B cell (primary cell): ENCODE data around the gene STRA8.

Experiments
- CTCF ChIP-seq: fragments of 200-600 bp; IDR thresholded peaks from one replicate; pipeline ENCODE4 v1.8.0; 2022; ENCODE audit warnings: antibody characterized with exemption, mild to moderate bottlenecking
- EZH2 ChIP-seq: IDR thresholded peaks from 2 replicates; pipeline ENCODE4 v1.6.1; 2012; ENCODE audit warnings: borderline replicate concordance, low read depth, mild to moderate bottlenecking, moderate library complexity, low read length; ENCODE audit not compliant: insufficient read depth, poor library complexity, severe bottlenecking

GRCh38 chr7:135251496-135252391 is 18.1 kb downstream of the STRA8 start:
- TF ChIP-seq CTCF (no peak), EZH2 (no peak)
